B cell (primary cell): ENCODE results near the gene PEX14.

Experiments used
- EZH2 ChIP-seq: IDR thresholded peaks from 2 replicates; pipeline ENCODE4 v1.6.1; 2012; ENCODE audit warnings: borderline replicate concordance, low read depth, mild to moderate bottlenecking, moderate library complexity, low read length; ENCODE audit not compliant: insufficient read depth, poor library complexity, severe bottlenecking
- TF ChIP-seq, protein P1 (sequence below): fragments of 200-600 bp; IDR thresholded peaks from one replicate; pipeline ENCODE4 v1.8.0; 2022; ENCODE audit warnings: antibody characterized with exemption, mild to moderate bottlenecking

DNA sequence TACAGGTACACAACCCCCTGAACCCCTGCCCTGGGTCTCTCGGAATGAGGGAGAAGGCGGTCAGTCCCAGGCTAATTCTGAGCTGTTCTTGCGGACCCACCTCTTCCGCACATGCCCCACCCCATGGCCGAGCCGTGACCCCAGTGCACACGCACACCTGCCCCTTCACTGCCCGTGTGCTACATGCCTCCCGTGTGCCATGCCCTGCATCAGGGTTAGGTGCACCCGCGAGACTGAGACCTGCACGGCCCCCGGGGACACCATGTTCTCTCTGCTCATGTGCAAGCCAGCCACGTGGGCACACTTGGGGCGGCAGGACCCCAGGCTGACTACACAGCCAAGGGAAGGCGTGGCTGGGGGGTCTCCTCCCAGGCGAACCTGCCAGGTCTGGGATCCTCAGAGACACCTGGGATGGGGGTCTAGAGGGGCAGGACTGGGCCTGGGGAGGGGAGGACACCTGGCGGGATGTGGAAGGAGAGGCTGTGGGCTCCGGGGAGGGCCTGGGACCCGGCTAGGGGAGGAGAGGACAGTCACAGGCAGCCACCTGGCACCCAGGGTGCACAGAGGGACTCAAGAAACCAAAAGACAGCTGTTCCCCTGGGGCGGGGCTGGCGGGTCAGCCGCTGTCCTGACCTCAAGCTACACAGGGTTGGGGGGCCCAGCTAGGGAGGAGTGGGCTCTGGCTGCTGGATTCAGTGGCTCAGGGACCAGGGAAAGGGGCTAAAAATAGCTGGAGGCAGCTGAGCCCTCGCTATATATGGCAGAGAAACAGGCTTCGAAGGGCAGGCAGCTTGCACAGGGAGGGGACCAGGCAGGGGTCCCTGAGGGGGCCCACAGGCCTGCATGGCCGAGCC lies 188.3 kb downstream of the PEX14 start:
- TF ChIP-seq, protein P1, sequence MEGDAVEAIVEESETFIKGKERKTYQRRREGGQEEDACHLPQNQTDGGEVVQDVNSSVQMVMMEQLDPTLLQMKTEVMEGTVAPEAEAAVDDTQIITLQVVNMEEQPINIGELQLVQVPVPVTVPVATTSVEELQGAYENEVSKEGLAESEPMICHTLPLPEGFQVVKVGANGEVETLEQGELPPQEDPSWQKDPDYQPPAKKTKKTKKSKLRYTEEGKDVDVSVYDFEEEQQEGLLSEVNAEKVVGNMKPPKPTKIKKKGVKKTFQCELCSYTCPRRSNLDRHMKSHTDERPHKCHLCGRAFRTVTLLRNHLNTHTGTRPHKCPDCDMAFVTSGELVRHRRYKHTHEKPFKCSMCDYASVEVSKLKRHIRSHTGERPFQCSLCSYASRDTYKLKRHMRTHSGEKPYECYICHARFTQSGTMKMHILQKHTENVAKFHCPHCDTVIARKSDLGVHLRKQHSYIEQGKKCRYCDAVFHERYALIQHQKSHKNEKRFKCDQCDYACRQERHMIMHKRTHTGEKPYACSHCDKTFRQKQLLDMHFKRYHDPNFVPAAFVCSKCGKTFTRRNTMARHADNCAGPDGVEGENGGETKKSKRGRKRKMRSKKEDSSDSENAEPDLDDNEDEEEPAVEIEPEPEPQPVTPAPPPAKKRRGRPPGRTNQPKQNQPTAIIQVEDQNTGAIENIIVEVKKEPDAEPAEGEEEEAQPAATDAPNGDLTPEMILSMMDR: no peak
- TF ChIP-seq EZH2: no peak
